Stimulated activated CD8-positive, alpha-beta memory T cell treated with anti-CD3 and anti-CD28 coated beads, Interleukin-15, amount 100 ng/mL, for 24 hours (primary cell): Measurements from ENCODE around the gene EXOC6B.

Experiments
- DNase-seq: peaks from one replicate; pipeline ENCODE4 v3.0.0-alpha.2; 2020; ENCODE audit warnings: low read depth

The EXOC6B gene

GRCh38 chr2:72361042-72361441, 464.8 kb downstream of the EXOC6B start:
- no peak for DNase-seq

- no peak for DNase-seq
Measured at GRCh38 chr2:72350852-72351251, 475.0 kb downstream of the EXOC6B start.

GRCh38 chr2:72349016-72349415, 476.8 kb downstream of the EXOC6B start:
- no peak for DNase-seq

- DNase-seq = no peak
Measured at GRCh38 chr2:72347081-72347480, 478.8 kb downstream of the EXOC6B start.

GRCh38 chr2:72341639-72342038, 484.2 kb downstream of the EXOC6B start:
- DNase-seq = no peak

GRCh38 chr2:72340665-72341064, 485.2 kb downstream of the EXOC6B start:
- no peak for DNase-seq

- DNase-seq = no peak
Measured at GRCh38 chr2:72338076-72338475, 487.8 kb downstream of the EXOC6B start.

GRCh38 chr2:72332720-72333119, 493.1 kb downstream of the EXOC6B start:
- no peak for DNase-seq

- DNase-seq = no peak
Measured at GRCh38 chr2:72330652-72331051, 495.2 kb downstream of the EXOC6B start.

GRCh38 chr2:72326759-72327158, 499.1 kb downstream of the EXOC6B start:
- DNase-seq = no peak

GRCh38 chr2:72325592-72326422, 500.0 kb downstream of the EXOC6B start:
- no peak for DNase-seq

- DNase-seq = no peak
Measured at GRCh38 chr2:72316774-72317173, 509.1 kb downstream of the EXOC6B start.

GRCh38 chr2:72300147-72300684, 525.6 kb downstream of the EXOC6B start:
- no peak for DNase-seq

GRCh38 chr2:72293620-72294019, 532.2 kb downstream of the EXOC6B start:
- DNase-seq = no peak

- DNase-seq = no peak
Measured at GRCh38 chr2:72292433-72292832, 533.4 kb downstream of the EXOC6B start.

- DNase-seq = no peak
Measured at GRCh38 chr2:72291059-72291458, 534.8 kb downstream of the EXOC6B start.

- DNase-seq = no peak
Measured at GRCh38 chr2:72289736-72290135, 536.1 kb downstream of the EXOC6B start.

GRCh38 chr2:72289283-72289682, 536.5 kb downstream of the EXOC6B start:
- no peak for DNase-seq

GRCh38 chr2:72278046-72278445, 547.8 kb downstream of the EXOC6B start:
- no peak for DNase-seq

GRCh38 chr2:72276876-72277275, 549.0 kb downstream of the EXOC6B start:
- DNase-seq = no peak

- no peak for DNase-seq
Measured at GRCh38 chr2:72276356-72276755, 549.5 kb downstream of the EXOC6B start.

- no peak for DNase-seq
Measured at GRCh38 chr2:72275084-72275483, 550.7 kb downstream of the EXOC6B start.

GRCh38 chr2:72274380-72274797, 551.4 kb downstream of the EXOC6B start:
- DNase-seq = no peak

- DNase-seq = no peak
Measured at GRCh38 chr2:72273384-72273783, 552.4 kb downstream of the EXOC6B start.
